ENCODE data around the gene PTPRU. TPM values are rescaled to one million over a fixed set of nuclear protein-coding genes. Genes with fewer than 3 reads are reported as not detected.

PTPRU gene
- total and polyA plus RNA-seq, 2 of the 8 experiments (the other 6 are each of a cell fraction or from before 2014, with no cell fraction given): 33.8 to 41.8 TPM

- TF ChIP-seq GABPA (IDR thresholded peaks at IDR 0.05; ENCODE audit: borderline replicate concordance, insufficient read depth, low read length) (no peak), SIRT6 (IDR thresholded peaks at IDR 0.05; ENCODE audit: low read length) (no peak), KDM1A (IDR thresholded peaks at IDR 0.05; ENCODE audit: borderline replicate concordance, low read length) (no peak), RAD21 (IDR thresholded peaks at IDR 0.05 in 1 of 2, conservative IDR thresholded peaks at IDR 0.05 in 1 of 2; ENCODE audit: low read depth in 2 of 2, low read length in 2 of 2) (no peak), EZH2 (IDR thresholded peaks at IDR 0.05; ENCODE audit: low read depth, low read length, severe bottlenecking) (no peak), CHD2 (IDR thresholded peaks at IDR 0.05; ENCODE audit: low read length) (no peak)
Measured at GRCh38 chr1:29209173-29209572, 27.1 kb upstream of the PTPRU start (continued).

All from H1 (cell line).